Gastroesophageal sphincter (tissue), 3 donors: ENCODE results near the gene FBXW11.

Experiments used
- POLR2A ChIP-seq, 2 donors: fragments of 450-650 bp; IDR thresholded peaks; one replicate each; pipeline ENCODE4 v1.6.1; 2017; ENCODE audit warnings: antibody characterized with exemption in 2 of 2, mild to moderate bottlenecking in 2 of 2, moderate library complexity in 1 of 2
- POLR2AphosphoS5 ChIP-seq: sonication (generic); formaldehyde crosslinking; IDR thresholded peaks from one replicate; pipeline ENCODE4 v1.6.1; 2017; ENCODE audit warnings: antibody characterized with exemption
- TF ChIP-seq, protein P1 (sequence below), 4 experiments: fragments of 200-600 bp in 2 of 4; fragments of 450-650 bp in 2 of 4; sonication (generic) in 1 of 4; IDR thresholded peaks; one replicate each; pipeline ENCODE4 v1.5.1; 2017 to 2019; ENCODE audit warnings: antibody characterized with exemption in 4 of 4, mild to moderate bottlenecking in 2 of 4, moderate library complexity in 2 of 4

DNA sequence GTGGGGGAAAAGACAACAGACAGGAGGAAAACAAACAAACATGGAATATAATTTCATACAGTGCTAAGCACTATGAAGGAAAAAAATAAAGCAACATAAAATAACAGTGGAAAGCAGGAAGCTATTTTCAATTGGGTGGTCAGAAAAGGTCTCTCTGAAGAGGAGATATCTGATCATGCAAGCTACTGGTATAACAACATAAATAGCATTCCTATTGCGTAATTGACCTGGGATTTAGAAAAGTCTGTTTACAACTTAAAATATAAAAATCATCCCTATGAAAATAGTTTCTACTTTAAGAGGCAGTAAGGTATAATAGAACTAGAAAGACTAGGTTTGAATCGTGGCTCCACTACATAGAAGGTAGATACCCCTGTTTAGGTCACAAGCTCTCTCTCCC, 61.4 kb downstream of the FBXW11 start:
- TF ChIP-seq POLR2A (IDR thresholded peaks at IDR 0.05) (no peak), POLR2AphosphoS5 (no peak)
- TF ChIP-seq, protein P1, sequence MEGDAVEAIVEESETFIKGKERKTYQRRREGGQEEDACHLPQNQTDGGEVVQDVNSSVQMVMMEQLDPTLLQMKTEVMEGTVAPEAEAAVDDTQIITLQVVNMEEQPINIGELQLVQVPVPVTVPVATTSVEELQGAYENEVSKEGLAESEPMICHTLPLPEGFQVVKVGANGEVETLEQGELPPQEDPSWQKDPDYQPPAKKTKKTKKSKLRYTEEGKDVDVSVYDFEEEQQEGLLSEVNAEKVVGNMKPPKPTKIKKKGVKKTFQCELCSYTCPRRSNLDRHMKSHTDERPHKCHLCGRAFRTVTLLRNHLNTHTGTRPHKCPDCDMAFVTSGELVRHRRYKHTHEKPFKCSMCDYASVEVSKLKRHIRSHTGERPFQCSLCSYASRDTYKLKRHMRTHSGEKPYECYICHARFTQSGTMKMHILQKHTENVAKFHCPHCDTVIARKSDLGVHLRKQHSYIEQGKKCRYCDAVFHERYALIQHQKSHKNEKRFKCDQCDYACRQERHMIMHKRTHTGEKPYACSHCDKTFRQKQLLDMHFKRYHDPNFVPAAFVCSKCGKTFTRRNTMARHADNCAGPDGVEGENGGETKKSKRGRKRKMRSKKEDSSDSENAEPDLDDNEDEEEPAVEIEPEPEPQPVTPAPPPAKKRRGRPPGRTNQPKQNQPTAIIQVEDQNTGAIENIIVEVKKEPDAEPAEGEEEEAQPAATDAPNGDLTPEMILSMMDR (IDR thresholded peaks at IDR 0.05) = no peak
